ENCODE measurements around the gene PARP8.

PARP8 gene

GRCh38 chr5:50726475-50727148 is 60.2 kb downstream of the PARP8 start:
- H3K4me1 ChIP-seq (ENCODE audit: control insufficient read depth, insufficient read depth, low read length): peaks cover 31% of the 10 kb centered on the region
- no peaks in the 10 kb centered on the region for H3K9me3 ChIP-seq (ENCODE audit: control insufficient read depth, insufficient read depth, low read length)
- H3K36me3 ChIP-seq (ENCODE audit: control insufficient read depth, insufficient read depth, low read length): no peaks in the 10 kb centered on the region
- H3K27ac ChIP-seq (ENCODE audit: low read depth, low read length): no peak overlapping the region
- H3K27me3 ChIP-seq (ENCODE audit: control insufficient read depth, insufficient read depth, low read length): no peaks in the 10 kb centered on the region
- no peak overlapping the region for H3K9ac ChIP-seq (ENCODE audit: low read depth, low read length)
- H3K4me3 ChIP-seq (ENCODE audit: low read depth, low read length): no peak overlapping the region

GRCh38 chr5:50727149-50727496 is 60.7 kb downstream of the PARP8 start:
- peaks cover 31% of the 10 kb centered on the region for H3K4me1 ChIP-seq (ENCODE audit: control insufficient read depth, insufficient read depth, low read length)
- H3K27ac ChIP-seq (ENCODE audit: low read depth, low read length): no peak overlapping the region
- no peaks in the 10 kb centered on the region for H3K27me3 ChIP-seq (ENCODE audit: control insufficient read depth, insufficient read depth, low read length)
- H3K9ac ChIP-seq (ENCODE audit: low read depth, low read length): no peak overlapping the region
- H3K4me3 ChIP-seq (ENCODE audit: low read depth, low read length): no peak overlapping the region
- no peaks in the 10 kb centered on the region for H3K36me3 ChIP-seq (ENCODE audit: control insufficient read depth, insufficient read depth, low read length)
- H3K9me3 ChIP-seq (ENCODE audit: control insufficient read depth, insufficient read depth, low read length): no peaks in the 10 kb centered on the region

GRCh38 chr5:50727845-50728244 is 61.4 kb downstream of the PARP8 start:
- Histone ChIP-seq H3K9ac (ENCODE audit: low read depth, low read length) (no peak overlapping the region), H3K4me3 (ENCODE audit: low read depth, low read length) (no peak overlapping the region), H3K36me3 (ENCODE audit: control insufficient read depth, insufficient read depth, low read length) (no peaks in the 10 kb centered on the region), H3K4me1 (ENCODE audit: control insufficient read depth, insufficient read depth, low read length) (peaks cover 24% of the 10 kb centered on the region), H3K9me3 (ENCODE audit: control insufficient read depth, insufficient read depth, low read length) (no peaks in the 10 kb centered on the region), H3K27ac (ENCODE audit: low read depth, low read length) (no peak overlapping the region), H3K27me3 (ENCODE audit: control insufficient read depth, insufficient read depth, low read length) (no peaks in the 10 kb centered on the region)

- H3K36me3 ChIP-seq (ENCODE audit: control insufficient read depth, insufficient read depth, low read length): no peaks in the 10 kb centered on the region
- H3K9ac ChIP-seq (ENCODE audit: low read depth, low read length): no peak overlapping the region
- H3K4me1 ChIP-seq (ENCODE audit: control insufficient read depth, insufficient read depth, low read length): peaks cover 19% of the 10 kb centered on the region
These were observed 63.9 kb downstream of the PARP8 start for GRCh38 chr5:50730336-50730735.

GRCh38 chr5:50730841-50731240 is 64.4 kb downstream of the PARP8 start:
- no peaks in the 10 kb centered on the region for H3K27me3 ChIP-seq (ENCODE audit: control insufficient read depth, insufficient read depth, low read length)
- no peaks in the 10 kb centered on the region for H3K36me3 ChIP-seq (ENCODE audit: control insufficient read depth, insufficient read depth, low read length)
- peaks cover 24% of the 10 kb centered on the region for H3K4me1 ChIP-seq (ENCODE audit: control insufficient read depth, insufficient read depth, low read length)
- no peak overlapping the region for H3K4me3 ChIP-seq (ENCODE audit: low read depth, low read length)
- H3K9me3 ChIP-seq (ENCODE audit: control insufficient read depth, insufficient read depth, low read length): no peaks in the 10 kb centered on the region
- H3K9ac ChIP-seq (ENCODE audit: low read depth, low read length): no peak overlapping the region
- no peak overlapping the region for H3K27ac ChIP-seq (ENCODE audit: low read depth, low read length)

More at GRCh38 chr5:50730336-50730735, 63.9 kb downstream of the PARP8 start:
- Histone ChIP-seq H3K9me3 (ENCODE audit: control insufficient read depth, insufficient read depth, low read length) (no peaks in the 10 kb centered on the region), H3K27ac (ENCODE audit: low read depth, low read length) (no peak overlapping the region), H3K27me3 (ENCODE audit: control insufficient read depth, insufficient read depth, low read length) (no peaks in the 10 kb centered on the region), H3K4me3 (ENCODE audit: low read depth, low read length) (no peak overlapping the region)

GRCh38 chr5:50733741-50734140 is 67.3 kb downstream of the PARP8 start:
- no peaks in the 10 kb centered on the region for H3K9me3 ChIP-seq (ENCODE audit: control insufficient read depth, insufficient read depth, low read length)
- no peak overlapping the region for H3K9ac ChIP-seq (ENCODE audit: low read depth, low read length)
- no peak overlapping the region for H3K27ac ChIP-seq (ENCODE audit: low read depth, low read length)
- H3K4me3 ChIP-seq (ENCODE audit: low read depth, low read length): no peak overlapping the region
- H3K27me3 ChIP-seq (ENCODE audit: control insufficient read depth, insufficient read depth, low read length): no peaks in the 10 kb centered on the region
- H3K4me1 ChIP-seq (ENCODE audit: control insufficient read depth, insufficient read depth, low read length): peaks cover 41% of the 10 kb centered on the region
- no peaks in the 10 kb centered on the region for H3K36me3 ChIP-seq (ENCODE audit: control insufficient read depth, insufficient read depth, low read length)

- H3K36me3 ChIP-seq (ENCODE audit: control insufficient read depth, insufficient read depth, low read length): no peaks in the 10 kb centered on the region
These were observed 72.4 kb downstream of the PARP8 start for GRCh38 chr5:50738864-50739263.

GRCh38 chr5:50740832-50741231 is 74.4 kb downstream of the PARP8 start:
- H3K4me1 ChIP-seq (ENCODE audit: control insufficient read depth, insufficient read depth, low read length): peaks cover 48% of the 10 kb centered on the region
- no peak overlapping the region for H3K4me3 ChIP-seq (ENCODE audit: low read depth, low read length)
- H3K36me3 ChIP-seq (ENCODE audit: control insufficient read depth, insufficient read depth, low read length): no peaks in the 10 kb centered on the region
- H3K27me3 ChIP-seq (ENCODE audit: control insufficient read depth, insufficient read depth, low read length): no peaks in the 10 kb centered on the region
- no peak overlapping the region for H3K27ac ChIP-seq (ENCODE audit: low read depth, low read length)
- no peak overlapping the region for H3K9ac ChIP-seq (ENCODE audit: low read depth, low read length)
- H3K9me3 ChIP-seq (ENCODE audit: control insufficient read depth, insufficient read depth, low read length): no peaks in the 10 kb centered on the region

More at GRCh38 chr5:50738864-50739263, 72.4 kb downstream of the PARP8 start:
- no peak overlapping the region for H3K4me3 ChIP-seq (ENCODE audit: low read depth, low read length)
- peaks cover 41% of the 10 kb centered on the region for H3K4me1 ChIP-seq (ENCODE audit: control insufficient read depth, insufficient read depth, low read length)
- no peak overlapping the region for H3K27ac ChIP-seq (ENCODE audit: low read depth, low read length)
- H3K27me3 ChIP-seq (ENCODE audit: control insufficient read depth, insufficient read depth, low read length): no peaks in the 10 kb centered on the region
- no peak overlapping the region for H3K9ac ChIP-seq (ENCODE audit: low read depth, low read length)
- no peaks in the 10 kb centered on the region for H3K9me3 ChIP-seq (ENCODE audit: control insufficient read depth, insufficient read depth, low read length)

- no peak overlapping the region for H3K4me3 ChIP-seq (ENCODE audit: low read depth, low read length)
- no peaks in the 10 kb centered on the region for H3K27me3 ChIP-seq (ENCODE audit: control insufficient read depth, insufficient read depth, low read length)
These were observed 78.3 kb downstream of the PARP8 start for GRCh38 chr5:50744776-50745175.

GRCh38 chr5:50745221-50745910 is 78.9 kb downstream of the PARP8 start:
- Histone ChIP-seq H3K9me3 (ENCODE audit: control insufficient read depth, insufficient read depth, low read length) (no peaks in the 10 kb centered on the region), H3K27ac (ENCODE audit: low read depth, low read length) (no peak overlapping the region), H3K4me3 (ENCODE audit: low read depth, low read length) (no peak overlapping the region), H3K27me3 (ENCODE audit: control insufficient read depth, insufficient read depth, low read length) (no peaks in the 10 kb centered on the region), H3K9ac (ENCODE audit: low read depth, low read length) (no peak overlapping the region), H3K4me1 (ENCODE audit: control insufficient read depth, insufficient read depth, low read length) (peaks cover 31% of the 10 kb centered on the region), H3K36me3 (ENCODE audit: control insufficient read depth, insufficient read depth, low read length) (no peaks in the 10 kb centered on the region)

More at GRCh38 chr5:50744776-50745175, 78.3 kb downstream of the PARP8 start:
- Histone ChIP-seq H3K9ac (ENCODE audit: low read depth, low read length) (no peak overlapping the region), H3K4me1 (ENCODE audit: control insufficient read depth, insufficient read depth, low read length) (peaks cover 31% of the 10 kb centered on the region), H3K9me3 (ENCODE audit: control insufficient read depth, insufficient read depth, low read length) (no peaks in the 10 kb centered on the region), H3K27ac (ENCODE audit: low read depth, low read length) (peak overlapping the region; percentile 5), H3K36me3 (ENCODE audit: control insufficient read depth, insufficient read depth, low read length) (no peaks in the 10 kb centered on the region)

- no peaks in the 10 kb centered on the region for H3K9me3 ChIP-seq (ENCODE audit: control insufficient read depth, insufficient read depth, low read length)
- no peaks in the 10 kb centered on the region for H3K27me3 ChIP-seq (ENCODE audit: control insufficient read depth, insufficient read depth, low read length)
- no peak overlapping the region for H3K9ac ChIP-seq (ENCODE audit: low read depth, low read length)
- no peak overlapping the region for H3K27ac ChIP-seq (ENCODE audit: low read depth, low read length)
- H3K4me1 ChIP-seq (ENCODE audit: control insufficient read depth, insufficient read depth, low read length): peaks cover 15% of the 10 kb centered on the region; the same call in 1 of the 2 replicates
- H3K4me3 ChIP-seq (ENCODE audit: low read depth, low read length): no peak overlapping the region
- 0 out of 2 replicates have a peak, but pooled peaks cover 2% of the 10 kb centered on the region for H3K36me3 ChIP-seq (ENCODE audit: control insufficient read depth, insufficient read depth, low read length)
These were observed 82.7 kb downstream of the PARP8 start for GRCh38 chr5:50749181-50749580.
